Measurements from ENCODE around the gene CNPY3.

CNPY3 gene

DNA sequence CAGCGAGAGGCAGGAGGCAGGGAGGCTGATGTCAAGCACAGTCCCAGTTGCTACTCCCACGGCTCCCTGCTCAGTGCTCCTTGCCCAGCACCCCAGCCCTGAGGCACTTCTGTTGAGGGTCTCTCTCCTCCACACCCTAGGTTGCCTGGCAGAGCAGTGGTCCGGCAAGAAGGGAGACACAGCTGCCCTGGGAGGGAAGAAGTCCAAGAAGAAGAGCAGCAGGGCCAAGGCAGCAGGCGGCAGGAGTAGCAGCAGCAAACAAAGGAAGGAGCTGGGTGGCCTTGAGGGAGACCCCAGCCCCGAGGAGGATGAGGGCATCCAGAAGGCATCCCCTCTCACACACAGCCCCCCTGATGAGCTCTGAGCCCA, 9.1 kb downstream of the CNPY3 start:
- H3K27ac ChIP-seq (ENCODE audit: extremely low read depth, low read depth, low read length): no peak overlapping the region
- H3K9me3 ChIP-seq (ENCODE audit: control insufficient read depth, insufficient read depth, low read depth, low read length): no peaks in the 10 kb centered on the region
- no peaks in the 10 kb centered on the region for H3K4me1 ChIP-seq (ENCODE audit: control insufficient read depth, insufficient read depth, low read length)
- H3K4me3 ChIP-seq (ENCODE audit: low read depth, low read length): no peak overlapping the region
- H3K36me3 ChIP-seq (ENCODE audit: control insufficient read depth in 2 of 2, insufficient read depth in 1 of 2, low read length in 2 of 2): peaks cover 17 to 70% of the 10 kb centered on the region in 2 experiments
- TF ChIP-seq ZNF175 (tag by site-specific recombination; IDR thresholded peaks at IDR 0.05): no peak
- no peak for TF ChIP-seq ZNF24 (tag by site-specific recombination; IDR thresholded peaks at IDR 0.05)
- no peak for TF ChIP-seq SALL2 (tag by site-specific recombination; IDR thresholded peaks at IDR 0.05; ENCODE audit: borderline replicate concordance)
- no peak for TF ChIP-seq ZNF266 (tag by site-specific recombination; IDR thresholded peaks at IDR 0.05; ENCODE audit: low read depth)
- no peak for TF ChIP-seq ZNF366 (tag by site-specific recombination; conservative IDR thresholded peaks at IDR 0.05)
- no peak for TF ChIP-seq ZFP41 (tag by site-specific recombination; IDR thresholded peaks at IDR 0.05; ENCODE audit: borderline replicate concordance)
- TF ChIP-seq, protein P1, sequence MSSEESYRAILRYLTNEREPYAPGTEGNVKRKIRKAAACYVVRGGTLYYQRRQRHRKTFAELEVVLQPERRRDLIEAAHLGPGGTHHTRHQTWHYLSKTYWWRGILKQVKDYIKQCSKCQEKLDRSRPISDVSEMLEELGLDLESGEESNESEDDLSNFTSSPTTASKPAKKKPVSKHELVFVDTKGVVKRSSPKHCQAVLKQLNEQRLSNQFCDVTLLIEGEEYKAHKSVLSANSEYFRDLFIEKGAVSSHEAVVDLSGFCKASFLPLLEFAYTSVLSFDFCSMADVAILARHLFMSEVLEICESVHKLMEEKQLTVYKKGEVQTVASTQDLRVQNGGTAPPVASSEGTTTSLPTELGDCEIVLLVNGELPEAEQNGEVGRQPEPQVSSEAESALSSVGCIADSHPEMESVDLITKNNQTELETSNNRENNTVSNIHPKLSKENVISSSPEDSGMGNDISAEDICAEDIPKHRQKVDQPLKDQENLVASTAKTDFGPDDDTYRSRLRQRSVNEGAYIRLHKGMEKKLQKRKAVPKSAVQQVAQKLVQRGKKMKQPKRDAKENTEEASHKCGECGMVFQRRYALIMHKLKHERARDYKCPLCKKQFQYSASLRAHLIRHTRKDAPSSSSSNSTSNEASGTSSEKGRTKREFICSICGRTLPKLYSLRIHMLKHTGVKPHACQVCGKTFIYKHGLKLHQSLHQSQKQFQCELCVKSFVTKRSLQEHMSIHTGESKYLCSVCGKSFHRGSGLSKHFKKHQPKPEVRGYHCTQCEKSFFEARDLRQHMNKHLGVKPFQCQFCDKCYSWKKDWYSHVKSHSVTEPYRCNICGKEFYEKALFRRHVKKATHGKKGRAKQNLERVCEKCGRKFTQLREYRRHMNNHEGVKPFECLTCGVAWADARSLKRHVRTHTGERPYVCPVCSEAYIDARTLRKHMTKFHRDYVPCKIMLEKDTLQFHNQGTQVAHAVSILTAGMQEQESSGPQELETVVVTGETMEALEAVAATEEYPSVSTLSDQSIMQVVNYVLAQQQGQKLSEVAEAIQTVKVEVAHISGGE (tag by site-specific recombination; conservative IDR thresholded peaks at IDR 0.05; ENCODE audit: low read depth): no peak
- TF ChIP-seq, protein P2, sequence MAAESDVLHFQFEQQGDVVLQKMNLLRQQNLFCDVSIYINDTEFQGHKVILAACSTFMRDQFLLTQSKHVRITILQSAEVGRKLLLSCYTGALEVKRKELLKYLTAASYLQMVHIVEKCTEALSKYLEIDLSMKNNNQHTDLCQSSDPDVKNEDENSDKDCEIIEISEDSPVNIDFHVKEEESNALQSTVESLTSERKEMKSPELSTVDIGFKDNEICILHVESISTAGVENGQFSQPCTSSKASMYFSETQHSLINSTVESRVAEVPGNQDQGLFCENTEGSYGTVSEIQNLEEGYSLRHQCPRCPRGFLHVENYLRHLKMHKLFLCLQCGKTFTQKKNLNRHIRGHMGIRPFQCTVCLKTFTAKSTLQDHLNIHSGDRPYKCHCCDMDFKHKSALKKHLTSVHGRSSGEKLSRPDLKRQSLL (tag by site-specific recombination; IDR thresholded peaks at IDR 0.05): no peak
- no peak for TF ChIP-seq ZNF664 (tag by site-specific recombination; IDR thresholded peaks at IDR 0.05)
- TF ChIP-seq ZNF629 (tag by site-specific recombination; IDR thresholded peaks at IDR 0.05): no peak
- TF ChIP-seq ZNF768 (tag by site-specific recombination; IDR thresholded peaks at IDR 0.05): no peak
- TF ChIP-seq SCRT1 (tag by site-specific recombination; IDR thresholded peaks at IDR 0.05; ENCODE audit: borderline replicate concordance): no peak
- TF ChIP-seq IKZF3 (tag by site-specific recombination; IDR thresholded peaks at IDR 0.05): no peak
- TF ChIP-seq, protein P3, sequence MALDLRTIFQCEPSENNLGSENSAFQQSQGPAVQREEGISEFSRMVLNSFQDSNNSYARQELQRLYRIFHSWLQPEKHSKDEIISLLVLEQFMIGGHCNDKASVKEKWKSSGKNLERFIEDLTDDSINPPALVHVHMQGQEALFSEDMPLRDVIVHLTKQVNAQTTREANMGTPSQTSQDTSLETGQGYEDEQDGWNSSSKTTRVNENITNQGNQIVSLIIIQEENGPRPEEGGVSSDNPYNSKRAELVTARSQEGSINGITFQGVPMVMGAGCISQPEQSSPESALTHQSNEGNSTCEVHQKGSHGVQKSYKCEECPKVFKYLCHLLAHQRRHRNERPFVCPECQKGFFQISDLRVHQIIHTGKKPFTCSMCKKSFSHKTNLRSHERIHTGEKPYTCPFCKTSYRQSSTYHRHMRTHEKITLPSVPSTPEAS (tag by site-specific recombination; IDR thresholded peaks at IDR 0.05): no peak
- TF ChIP-seq, protein P4, sequence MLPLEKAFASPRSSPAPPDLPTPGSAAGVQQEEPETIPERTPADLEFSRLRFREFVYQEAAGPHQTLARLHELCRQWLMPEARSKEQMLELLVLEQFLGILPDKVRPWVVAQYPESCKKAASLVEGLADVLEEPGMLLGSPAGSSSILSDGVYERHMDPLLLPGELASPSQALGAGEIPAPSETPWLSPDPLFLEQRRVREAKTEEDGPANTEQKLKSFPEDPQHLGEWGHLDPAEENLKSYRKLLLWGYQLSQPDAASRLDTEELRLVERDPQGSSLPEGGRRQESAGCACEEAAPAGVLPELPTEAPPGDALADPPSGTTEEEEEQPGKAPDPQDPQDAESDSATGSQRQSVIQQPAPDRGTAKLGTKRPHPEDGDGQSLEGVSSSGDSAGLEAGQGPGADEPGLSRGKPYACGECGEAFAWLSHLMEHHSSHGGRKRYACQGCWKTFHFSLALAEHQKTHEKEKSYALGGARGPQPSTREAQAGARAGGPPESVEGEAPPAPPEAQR (tag by site-specific recombination; IDR thresholded peaks at IDR 0.05): no peak
- TF ChIP-seq KLF1 (tag by site-specific recombination; IDR thresholded peaks at IDR 0.05): no peak
- TF ChIP-seq ZFP37 (tag by site-specific recombination; IDR thresholded peaks at IDR 0.05): no peak
- ChIA-PET CTCF (no interaction called here), POLR2A (interaction anchor here (0.6 to 3.3 kb wide), 5 partner anchors 9 to 1034 kb away, joined by 3 to 16 read pairs (median 4); partner anchors contain the start of genes CNPY3, KLHDC3, MEA1 and PPP2R5D)
